ENCODE measurements around the gene CDH13.
A peak's percentile ranks its signal among the peaks of the same experiment; 100 is the strongest.

The CDH13 gene

GRCh38 chr16:83623091-83623730 is 996.4 kb downstream of the CDH13 start:
- DNase-seq (ENCODE audit: low spot score) = no peak

DNA sequence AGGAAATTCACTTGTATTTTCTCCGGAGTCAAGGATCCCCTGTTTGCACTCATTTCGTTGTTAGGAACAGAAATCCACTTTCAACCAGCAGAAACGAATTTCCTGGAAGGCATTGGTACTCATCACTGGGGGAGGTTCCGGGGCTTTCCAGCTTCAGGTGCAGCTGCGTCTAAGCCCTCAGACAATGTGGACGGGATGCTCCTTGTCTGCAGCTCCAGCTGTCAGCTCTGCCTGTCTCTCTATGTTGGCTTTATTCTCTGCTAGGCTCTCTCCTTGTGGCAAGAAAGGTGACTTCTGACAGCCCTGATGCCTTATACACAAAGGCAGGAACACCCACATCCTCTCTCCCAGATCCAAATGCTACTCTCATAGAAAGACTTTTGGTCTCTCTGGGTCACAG is 997.1 kb downstream of the CDH13 start:
- DNase-seq (ENCODE audit: low spot score) = no peak

GRCh38 chr16:83624429-83625120 is 997.8 kb downstream of the CDH13 start:
- no peak for DNase-seq (ENCODE audit: low spot score)

DNA sequence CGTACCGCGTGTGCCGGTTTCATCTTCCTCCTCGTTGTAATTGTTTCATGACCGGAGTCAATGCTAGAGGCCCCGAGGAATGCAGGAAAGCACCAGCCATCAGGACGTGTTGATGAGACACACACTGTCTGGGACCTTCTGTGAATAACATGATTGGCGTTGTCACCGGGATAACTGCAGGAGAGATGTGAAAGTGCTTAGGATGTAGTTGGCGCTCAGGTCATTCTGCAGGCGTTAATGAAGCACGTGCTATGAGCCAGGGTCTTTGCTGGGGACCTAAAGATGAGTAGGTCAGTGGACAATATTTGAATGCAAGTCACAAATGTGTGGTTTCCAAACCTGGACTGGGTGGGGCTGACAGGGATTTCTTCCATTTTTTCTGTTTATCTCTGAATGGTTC is 999.4 kb downstream of the CDH13 start:
- DNase-seq (ENCODE audit: low spot score) = no peak

DNA sequence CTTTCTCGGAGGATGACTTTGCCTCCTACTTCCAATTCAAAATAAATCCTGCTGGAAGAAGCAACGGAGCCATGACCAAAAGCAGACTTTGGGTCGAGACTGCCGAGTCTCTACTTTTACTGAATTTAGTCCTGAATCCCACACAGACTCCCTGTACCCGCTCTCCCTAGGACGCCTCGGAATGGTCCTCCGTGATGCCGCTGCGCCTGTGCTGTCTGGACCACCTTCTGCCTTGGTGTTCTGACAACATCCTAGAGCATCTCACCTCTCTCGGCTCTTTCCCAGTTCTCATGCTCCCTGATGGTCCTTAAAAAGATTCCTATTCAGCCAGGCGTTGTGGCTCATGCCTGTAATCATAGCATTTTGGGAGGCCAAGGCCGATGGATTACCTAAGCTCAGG is 999.9 kb downstream of the CDH13 start:
- DNase-seq (ENCODE audit: low spot score) = no peak

DNA sequence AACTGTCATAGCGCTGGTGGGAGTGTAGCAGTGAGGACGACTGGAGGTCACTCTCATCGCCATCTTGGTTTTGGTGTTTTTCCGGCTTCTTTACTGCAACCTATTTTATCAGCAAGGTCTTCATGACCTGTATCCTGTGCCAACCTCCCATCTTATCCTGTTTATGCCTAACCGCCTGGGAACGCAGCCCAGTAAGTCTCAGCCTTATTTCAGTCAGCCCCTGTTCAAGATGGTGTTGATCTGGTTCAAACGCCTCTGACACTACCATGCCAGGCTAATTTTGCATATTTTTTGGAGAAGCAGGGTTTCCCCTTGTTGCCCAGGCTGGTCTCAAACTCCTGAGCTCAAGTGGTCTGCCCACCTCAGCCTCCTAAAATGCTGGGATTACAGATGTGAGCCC is 1001.2 kb downstream of the CDH13 start:
- DNase-seq (ENCODE audit: low spot score) = no peak

GRCh38 chr16:83629426-83629825 is 1002.7 kb downstream of the CDH13 start:
- DNase-seq (ENCODE audit: low spot score) = no peak

DNA sequence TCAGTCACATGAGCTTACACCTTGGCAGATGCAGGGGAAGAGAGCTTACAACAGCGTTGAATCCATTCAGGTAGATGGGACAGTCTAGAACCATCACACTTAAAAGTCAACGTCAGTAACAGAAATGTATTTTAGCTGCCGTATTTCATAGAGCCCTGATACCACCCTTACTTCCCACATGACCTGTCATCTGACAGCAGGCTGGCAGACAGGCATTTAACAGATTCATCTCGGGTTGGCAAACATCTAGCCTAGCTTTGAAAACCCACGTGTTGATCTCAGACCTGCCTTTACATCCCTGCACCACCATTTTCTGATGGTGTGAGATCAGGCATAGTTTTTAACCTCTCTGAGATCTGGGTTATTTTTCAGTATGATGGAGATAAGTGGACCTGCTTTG is 1003.1 kb downstream of the CDH13 start:
- no peak for DNase-seq (ENCODE audit: low spot score)

GRCh38 chr16:83630979-83631378 is 1004.2 kb downstream of the CDH13 start:
- no peak for DNase-seq (ENCODE audit: low spot score)

DNA sequence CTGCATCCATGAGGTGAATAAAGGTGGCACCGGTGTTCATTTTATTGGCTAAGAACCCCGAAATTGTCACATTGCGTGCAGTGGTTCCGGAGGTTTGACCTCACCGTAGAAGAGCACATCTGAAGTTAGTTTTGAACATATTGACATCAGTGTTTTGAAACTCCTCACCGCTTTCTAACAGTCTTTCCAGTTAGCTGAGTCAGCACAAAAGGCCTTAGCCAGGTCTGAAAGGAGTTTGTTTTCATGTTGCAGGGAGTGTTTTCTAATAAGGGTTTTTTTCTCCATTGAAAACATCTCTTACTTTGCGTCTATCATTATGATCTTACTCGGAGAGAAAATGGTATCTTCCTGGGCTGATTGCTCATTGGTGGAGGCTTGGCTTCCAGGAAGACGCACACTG is 1006.5 kb downstream of the CDH13 start:
- no peak for DNase-seq (ENCODE audit: low spot score)

GRCh38 chr16:83648347-83648746 is 1021.6 kb downstream of the CDH13 start:
- DNase-seq (ENCODE audit: low spot score) = no peak

DNA sequence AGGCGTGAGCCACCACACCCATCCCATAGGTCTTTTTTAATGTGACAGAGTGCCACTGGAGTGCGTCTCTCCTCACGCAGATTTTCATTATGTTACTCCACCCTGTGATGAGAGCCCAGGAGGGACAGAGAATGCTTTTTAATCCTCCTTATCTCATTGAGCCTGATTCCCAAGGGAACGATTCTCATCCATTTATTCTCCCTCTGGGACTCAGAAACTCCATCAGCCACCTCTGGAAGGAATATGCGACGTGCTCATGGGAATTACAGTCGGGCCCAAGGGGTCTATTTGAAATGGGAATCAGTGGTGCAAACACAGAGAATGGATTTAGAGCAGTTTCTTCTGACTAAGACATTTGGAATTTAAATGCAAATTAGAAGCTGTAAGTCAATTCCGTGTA is 1025.1 kb downstream of the CDH13 start:
- DNase-seq (ENCODE audit: low spot score) = no peak

DNA sequence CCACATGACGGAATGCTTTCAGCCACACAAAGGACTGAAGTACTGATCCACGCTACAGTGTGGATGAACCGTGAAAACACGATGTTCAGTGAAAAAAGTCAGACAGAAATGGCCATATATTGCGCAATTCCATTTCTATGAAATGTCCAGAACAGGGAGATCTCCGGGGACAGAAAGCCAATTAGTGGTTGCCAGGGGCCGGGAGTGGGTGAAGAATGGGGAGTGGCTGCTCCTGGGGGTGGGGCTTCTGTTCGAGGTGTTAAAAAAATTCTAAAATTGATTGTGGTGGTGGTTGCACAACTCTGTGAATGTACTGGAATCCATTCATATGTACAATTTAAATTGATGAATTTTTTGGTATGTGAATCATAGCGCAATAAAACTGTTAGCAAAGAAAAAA is 1026.2 kb downstream of the CDH13 start:
- no peak for DNase-seq (ENCODE audit: low spot score)

- no peak for DNase-seq (ENCODE audit: low spot score)
Observed at GRCh38 chr16:83653785-83654184, 1027.0 kb downstream of the CDH13 start.

DNA sequence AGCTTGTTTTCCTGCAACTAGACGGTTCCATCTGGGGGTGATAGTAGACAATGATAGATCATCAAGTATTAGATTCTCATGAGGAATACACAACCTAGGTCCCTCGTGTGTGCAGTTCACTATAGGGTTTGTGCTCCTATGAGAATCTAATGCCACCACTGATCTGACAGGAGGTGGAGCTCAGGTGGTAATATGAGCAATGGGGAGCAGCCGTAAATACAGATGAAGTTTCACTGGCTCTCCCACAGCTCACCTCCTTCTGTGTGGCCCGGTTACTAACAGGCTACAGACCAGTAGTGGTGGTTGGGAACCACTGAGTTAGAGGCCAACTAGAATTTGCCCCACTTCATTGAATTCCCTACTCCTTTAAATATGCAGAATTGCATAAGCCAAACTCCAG is 1033.5 kb downstream of the CDH13 start:
- DNase-seq (ENCODE audit: low spot score) = no peak

- no peak for DNase-seq (ENCODE audit: low spot score)
Observed at GRCh38 chr16:83661656-83662055, 1034.9 kb downstream of the CDH13 start.

- DNase-seq (ENCODE audit: low spot score) = peak; percentile 12
Observed at GRCh38 chr16:83666449-83666848, 1039.7 kb downstream of the CDH13 start.

GRCh38 chr16:83669456-83669855 is 1042.7 kb downstream of the CDH13 start:
- no peak for DNase-seq (ENCODE audit: low spot score)

DNA sequence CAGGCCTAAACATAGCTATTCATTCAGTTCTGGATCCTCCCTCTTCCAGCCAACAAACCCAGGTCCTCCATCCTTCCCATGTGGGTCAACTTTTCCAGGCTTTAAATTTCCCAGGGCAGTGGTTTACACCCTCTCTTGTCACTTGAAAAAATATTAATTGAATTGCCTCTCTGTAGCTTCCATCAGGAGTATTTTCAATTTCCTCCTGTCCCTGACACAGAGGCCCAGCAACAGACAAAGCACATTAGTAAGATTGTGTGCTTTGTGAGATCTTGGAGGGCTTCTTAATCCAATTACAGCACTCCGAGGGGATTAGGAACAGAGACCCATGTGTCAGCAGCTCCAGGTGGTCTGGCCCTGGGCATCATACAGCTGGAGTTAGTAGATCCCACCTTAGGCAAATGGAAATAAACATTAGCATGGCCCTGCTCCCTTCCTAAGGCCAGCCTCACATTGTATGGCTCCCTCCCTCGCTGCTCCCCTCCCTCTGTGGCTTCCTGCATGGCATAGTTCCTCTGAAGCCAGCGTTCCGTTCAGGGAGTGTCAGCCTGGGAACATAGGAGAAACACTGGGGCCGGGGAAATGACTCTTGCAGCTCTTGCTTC is 1048.3 kb downstream of the CDH13 start:
- peak; percentile 59 for DNase-seq (ENCODE audit: low spot score)

DNA sequence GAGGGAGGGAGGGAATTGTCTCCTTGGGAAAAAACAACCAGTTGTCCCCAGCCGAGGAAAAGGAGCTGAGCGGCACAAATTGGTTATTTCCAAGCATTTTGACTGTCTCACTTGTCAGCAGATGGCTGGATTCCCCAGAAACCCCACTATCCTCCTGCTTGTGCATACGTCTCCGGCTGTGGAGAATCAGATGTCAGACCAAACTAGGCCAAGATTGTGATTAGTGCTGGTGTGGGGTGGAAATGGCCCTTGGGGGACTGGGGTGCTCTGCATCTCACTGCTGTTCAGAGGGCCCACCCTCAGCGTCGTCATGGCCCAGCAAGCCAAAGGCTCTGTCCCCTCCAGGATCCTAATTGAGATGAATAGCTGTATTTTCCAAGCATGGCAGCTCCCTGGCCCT is 1049.3 kb downstream of the CDH13 start:
- DNase-seq (ENCODE audit: low spot score) = no peak

DNA sequence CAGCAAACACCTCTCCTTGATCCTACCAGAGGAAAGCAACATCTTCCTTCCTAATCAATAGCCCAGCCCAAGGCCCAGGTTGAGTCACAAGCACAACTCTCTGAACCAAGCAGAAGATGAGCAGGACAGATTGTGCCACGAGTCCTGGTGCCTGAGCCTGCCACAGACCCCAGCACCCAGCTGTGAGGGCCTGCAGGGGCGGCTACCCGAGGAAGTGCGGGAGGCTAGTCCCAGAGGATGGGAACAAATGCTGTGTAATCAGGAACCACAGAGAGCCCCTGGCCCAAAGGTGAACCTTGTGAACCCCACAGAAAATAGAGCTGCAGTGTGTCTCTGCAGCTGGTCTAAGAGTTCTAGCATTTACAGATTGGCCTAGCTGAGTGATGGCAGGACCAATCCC is 1054.2 kb downstream of the CDH13 start:
- no peak for DNase-seq (ENCODE audit: low spot score)

GRCh38 chr16:83681381-83681956 is 1054.7 kb downstream of the CDH13 start:
- DNase-seq (ENCODE audit: low spot score) = no peak

DNA sequence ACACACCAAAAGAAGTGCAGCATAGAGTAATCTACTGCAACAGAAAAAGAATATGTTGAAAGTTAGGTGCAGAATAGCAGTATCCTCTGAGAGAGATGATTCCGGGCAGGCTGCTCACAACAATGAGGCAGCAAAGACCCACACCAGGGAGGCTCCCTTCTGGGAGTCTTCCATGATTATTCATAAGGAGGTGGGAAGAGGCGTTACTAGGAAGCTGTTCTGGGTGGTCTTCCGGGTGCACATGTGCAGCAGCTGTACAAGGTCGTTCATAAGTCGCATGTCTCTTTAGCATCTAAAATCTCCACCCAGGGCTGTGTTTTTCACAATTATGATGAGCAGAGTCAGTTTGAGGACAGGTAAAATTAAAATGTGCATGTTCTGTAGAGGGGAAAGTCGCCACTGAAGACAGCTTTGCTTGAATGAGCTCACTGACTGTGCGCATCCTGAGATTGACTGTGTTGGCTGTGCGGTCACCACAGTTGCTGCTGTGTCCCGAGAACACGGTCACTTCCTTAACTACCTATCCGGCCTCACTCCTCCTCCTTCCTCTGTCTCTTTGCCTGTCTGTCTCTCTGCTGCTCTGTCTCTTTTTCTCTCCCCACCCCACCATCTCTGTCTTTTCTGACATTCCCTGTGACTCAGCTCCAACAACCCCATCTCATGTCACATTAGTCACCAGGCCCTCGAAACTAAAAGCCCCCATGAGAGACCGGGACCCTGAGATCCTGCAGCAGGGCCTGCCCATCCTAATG is 1055.5 kb downstream of the CDH13 start:
- peak; percentile 36 for DNase-seq (ENCODE audit: low spot score)
